Motor neuron (in vitro differentiated cells): Measurements from ENCODE around the gene SAMD4A. TPM values are rescaled to one million over a fixed set of nuclear protein-coding genes. Genes with fewer than 3 reads are reported as not detected.

Experiments
- ATAC-seq, 8 experiments: fragments of 200-7000 bp; cut with Tn5 transposase; replicated peaks in 6 of 8; 2 replicates each; pipeline ENCODE4 v1.8.0; 2021; ENCODE audit warnings: mild to moderate bottlenecking in 8 of 8, moderate library complexity in 8 of 8
- H3K27ac ChIP-seq, 2 donors: fragments of 250-450 bp; sonication (Bioruptor Pico); 2 replicates each; pipeline ENCODE4 v1.9.0; 2021; ENCODE audit warnings: antibody characterized with exemption in 2 of 2, mild to moderate bottlenecking in 2 of 2, moderate library complexity in 1 of 2
- H3K4me1 ChIP-seq, 2 donors: fragments of 250-450 bp; sonication (Bioruptor Pico); replicated peaks in 1 of 2; 2 replicates each; pipeline ENCODE4 v1.6.1; 2021; ENCODE audit warnings: antibody characterized with exemption in 2 of 2, mild to moderate bottlenecking in 2 of 2, moderate library complexity in 1 of 2
- H3K4me3 ChIP-seq, 5 donors: fragments of 250-450 bp; sonication (Bioruptor Pico); 2 replicates each; pipeline ENCODE4 v1.9.0; 2021; ENCODE audit warnings: antibody characterized with exemption in 5 of 5, mild to moderate bottlenecking in 5 of 5, moderate library complexity in 4 of 5
- WGBS, 10 experiments: fragments of 450-650 bp; shearing (Covaris generic); methylation state at CpG; one replicate each; pipeline ENCODE4 v1.0.0; 2022; 5-methylcytosine and 5-hydroxymethylcytosine counted together
- in situ Hi-C, 9 experiments: fragments of 400-800 bp; cut with MboI; loops; one replicate each; pipeline ENCODE4 v1.15.0; 2021; ENCODE audit warnings: low sequenced_read_pairs in 9 of 9, low pct_unique_long_range_greater_than_20kb in 2 of 9; ENCODE audit not compliant: unreplicated experiment in 9 of 9
- total RNA-seq, 8 experiments: library from RNA; unstranded; fragments of 300-600 nt; gene quantifications; 2 replicates each; pipeline versions ENCODE4 v1.2.3 to v1.2.4, GENCODE V29; 2022

The SAMD4A gene
- total RNA-seq, 8 experiments from 2014 or later = 2.1 to 38.6 (median 9.9) TPM

GRCh38 chr14:54809767-54810166 is 242.8 kb downstream of the SAMD4A start:
- Histone ChIP-seq H3K4me3 (no peak overlapping the region), H3K4me1 (peaks cover 0 to 7% of the 10 kb centered on the region in 2 donors), H3K27ac (no peak overlapping the region)
- ATAC-seq = no peak
- WGBS, 10 experiments = 77 to 100% (median 91%) methylated on average over 1 to 7 of the region's 8 CpGs; no CpG with 5 or more reads in 4 of the 10 experiments
- in situ Hi-C loops = no loop called here

DNA sequence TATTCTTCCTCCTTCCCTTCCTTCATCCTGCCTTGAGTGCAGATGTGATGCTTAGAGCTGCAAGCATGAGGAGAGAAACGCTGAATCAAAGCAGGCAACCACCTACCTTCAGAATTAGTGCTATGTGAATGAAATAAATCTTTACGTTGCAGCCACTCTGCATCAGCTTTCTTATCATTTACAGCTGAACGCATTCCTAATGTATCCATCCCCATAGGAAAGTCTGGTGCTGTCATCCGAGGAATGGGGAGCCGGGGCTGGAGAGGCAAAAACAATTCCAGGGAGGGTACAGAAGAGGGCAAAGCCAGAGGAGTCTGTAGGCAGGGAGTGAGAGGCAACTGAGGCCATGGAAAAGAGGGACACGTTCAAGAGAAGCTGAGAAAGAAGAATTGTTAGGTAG is 245.7 kb downstream of the SAMD4A start:
- Histone ChIP-seq H3K4me3 (no peak overlapping the region), H3K27ac (no peak overlapping the region), H3K4me1 (peaks cover 0 to 9% of the 10 kb centered on the region in 2 donors)
- in situ Hi-C loops = no loop called here
- WGBS, 10 experiments = 16 to 86% (median 54%) methylated on average over 1 to 6 of the region's 6 CpGs; no CpG with 5 or more reads in 1 of the 10 experiments
- peak in 4 of 8 experiments; percentile 32 to 62 (median 49) for ATAC-seq

DNA sequence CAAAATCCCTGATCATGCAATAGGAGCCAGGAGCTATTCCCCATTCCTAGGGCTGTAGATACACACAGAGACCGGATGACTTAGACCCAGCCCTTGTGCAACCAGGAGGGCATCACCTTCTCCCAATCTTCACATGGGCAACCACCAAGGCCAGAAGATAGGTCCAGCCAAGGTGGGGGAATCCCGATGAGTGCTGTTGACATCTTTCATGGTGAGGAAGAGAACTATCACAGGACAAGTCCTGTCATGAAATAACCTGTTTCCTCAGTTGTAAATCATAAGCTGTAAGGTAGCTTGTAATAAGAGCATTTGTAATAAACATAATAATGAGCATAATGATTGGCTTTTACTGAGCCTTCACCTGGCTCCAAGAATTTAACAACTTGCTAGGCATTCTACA is 246.2 kb downstream of the SAMD4A start:
- ATAC-seq = no peak
- 0 to 100% (median 81%) methylated on average over 1 to 2 of the region's 2 CpGs; no CpG with 5 or more reads in 4 of the 10 experiments for WGBS, 10 experiments
- in situ Hi-C loops = no loop called here
- Histone ChIP-seq H3K27ac (no peak overlapping the region), H3K4me1 (peaks cover 0 to 11% of the 10 kb centered on the region in 2 donors), H3K4me3 (no peak overlapping the region)

- in situ Hi-C loops = no loop called here
- H3K4me3 ChIP-seq = no peak overlapping the region
- H3K27ac ChIP-seq = no peak overlapping the region
- WGBS, 10 experiments = 0 to 100% (median 72%) methylated on average over 1 to 5 of the region's 5 CpGs; no CpG with 5 or more reads in 4 of the 10 experiments
- ATAC-seq = no peak
- H3K4me1 ChIP-seq = peaks cover 0 to 19% of the 10 kb centered on the region in 2 donors
Observed at GRCh38 chr14:54814076-54814475, 247.1 kb downstream of the SAMD4A start.

GRCh38 chr14:54815016-54815415 is 248.1 kb downstream of the SAMD4A start:
- Histone ChIP-seq H3K27ac (no peak overlapping the region), H3K4me3 (no peak overlapping the region), H3K4me1 (peaks cover 0 to 25% of the 10 kb centered on the region in 2 donors)
- peak in 3 of 8 experiments; percentile 63 to 76 (median 76) for ATAC-seq
- in situ Hi-C loops = no loop called here
- WGBS, 10 experiments = 38 to 93% (median 72%) methylated on average over 1 to 12 of the region's 12 CpGs; no CpG with 5 or more reads in 2 of the 10 experiments

- H3K27ac ChIP-seq = no peak overlapping the region
- H3K4me1 ChIP-seq = peaks cover 0 to 25% of the 10 kb centered on the region in 2 donors
- WGBS, 10 experiments = 0 to 100% (median 88%) methylated on average over 1 to 6 of the region's 6 CpGs; no CpG with 5 or more reads in 3 of the 10 experiments
- ATAC-seq = peak in 4 of 8 experiments; percentile 5 to 57 (median 22)
- H3K4me3 ChIP-seq = no peak overlapping the region
- in situ Hi-C loops = no loop called here
Observed at GRCh38 chr14:54815515-54815914, 248.6 kb downstream of the SAMD4A start.

DNA sequence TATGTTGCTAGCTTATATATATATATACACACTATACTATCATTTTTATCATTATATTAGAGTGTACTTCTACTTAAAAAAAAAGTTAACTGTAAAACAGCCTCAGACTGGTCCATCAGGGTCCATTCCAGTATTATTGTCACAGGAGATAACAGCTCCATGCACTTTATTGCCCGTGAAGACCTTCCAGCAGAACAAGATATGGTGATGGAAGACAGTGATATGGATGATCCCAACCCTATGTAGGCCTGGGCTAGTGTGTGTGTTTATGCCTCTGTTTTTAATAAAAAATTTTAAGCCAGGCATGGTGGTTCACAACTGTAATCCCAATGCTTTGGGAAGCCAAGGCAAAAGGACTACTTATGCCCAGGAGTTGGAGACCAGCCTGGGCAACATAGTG is 249.5 kb downstream of the SAMD4A start:
- H3K4me1 ChIP-seq = peaks cover 0 to 25% of the 10 kb centered on the region in 2 donors
- no peak for ATAC-seq
- WGBS, 10 experiments = 71 to 100% (median 86%) methylated on average over 1 of the region's 1 CpG; no CpG with 5 or more reads in 3 of the 10 experiments
- H3K27ac ChIP-seq = no peak overlapping the region
- no peak overlapping the region for H3K4me3 ChIP-seq
- in situ Hi-C loops = no loop called here

GRCh38 chr14:54817506-54817905 is 250.6 kb downstream of the SAMD4A start:
- Histone ChIP-seq H3K4me1 (peaks cover 0 to 21% of the 10 kb centered on the region in 2 donors), H3K27ac (no peak overlapping the region), H3K4me3 (no peak overlapping the region)
- no peak for ATAC-seq
- in situ Hi-C loops = no loop called here
- 100% methylated on average over 1 to 4 of the region's 5 CpGs; no CpG with 5 or more reads in 5 of the 10 experiments for WGBS, 10 experiments

GRCh38 chr14:54818201-54819133 is 251.5 kb downstream of the SAMD4A start:
- ATAC-seq = peak in 7 of 8 experiments; percentile 68 to 99 (median 98)
- Histone ChIP-seq H3K4me3 (peak overlapping the region in 1 of 5 donors; percentile 13), H3K4me1 (peaks cover 0 to 19% of the 10 kb centered on the region in 2 donors), H3K27ac (peak overlapping the region; percentile 38 to 52)
- in situ Hi-C loops = no loop called here
- WGBS, 10 experiments = 10 to 100% (median 56%) methylated on average over 1 to 12 of the region's 14 CpGs; no CpG with 5 or more reads in 2 of the 10 experiments

DNA sequence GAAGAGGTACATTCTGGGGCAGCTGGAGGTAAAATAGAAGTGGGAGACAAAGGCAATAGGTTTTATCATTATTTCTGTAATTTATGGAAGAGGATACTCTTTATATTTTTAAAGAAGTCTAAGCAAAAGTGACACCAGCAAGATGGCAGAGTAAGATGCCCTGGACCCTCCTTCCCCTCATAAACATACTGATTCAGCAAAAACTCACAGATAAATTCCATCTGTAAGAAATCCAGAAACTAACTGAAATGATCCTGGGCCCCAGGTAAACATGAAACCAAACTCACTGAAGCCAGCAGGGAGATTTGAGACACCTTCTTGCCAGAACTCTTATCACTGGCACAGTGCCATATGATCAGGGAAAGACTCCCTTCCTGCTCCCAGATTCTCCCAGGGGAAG is 255.8 kb downstream of the SAMD4A start:
- Histone ChIP-seq H3K4me1 (peaks cover 0 to 16% of the 10 kb centered on the region in 2 donors), H3K4me3 (no peak overlapping the region), H3K27ac (no peak overlapping the region)
- ATAC-seq = no peak
- in situ Hi-C loops = no loop called here

GRCh38 chr14:54823757-54824549 is 257.0 kb downstream of the SAMD4A start:
- ATAC-seq = no peak
- 89 to 100% (median 100%) methylated on average over 2 of the region's 2 CpGs for WGBS, 10 experiments
- in situ Hi-C loops = no loop called here
- Histone ChIP-seq H3K27ac (no peak overlapping the region), H3K4me3 (no peak overlapping the region), H3K4me1 (peaks cover 0 to 7% of the 10 kb centered on the region in 2 donors)

- no peak overlapping the region for H3K4me3 ChIP-seq
- peak in 3 of 8 experiments; percentile 94 to 97 (median 94) for ATAC-seq
- H3K4me1 ChIP-seq = no peaks in the 10 kb centered on the region
- in situ Hi-C loops = no loop called here
- 0 to 100% (median 79%) methylated on average over 1 of the region's 1 CpG for WGBS, 10 experiments
- no peak overlapping the region for H3K27ac ChIP-seq
Observed at GRCh38 chr14:54828037-54828436, 261.1 kb downstream of the SAMD4A start.
